ENCODE measurements around the gene BCL2.

DNA sequence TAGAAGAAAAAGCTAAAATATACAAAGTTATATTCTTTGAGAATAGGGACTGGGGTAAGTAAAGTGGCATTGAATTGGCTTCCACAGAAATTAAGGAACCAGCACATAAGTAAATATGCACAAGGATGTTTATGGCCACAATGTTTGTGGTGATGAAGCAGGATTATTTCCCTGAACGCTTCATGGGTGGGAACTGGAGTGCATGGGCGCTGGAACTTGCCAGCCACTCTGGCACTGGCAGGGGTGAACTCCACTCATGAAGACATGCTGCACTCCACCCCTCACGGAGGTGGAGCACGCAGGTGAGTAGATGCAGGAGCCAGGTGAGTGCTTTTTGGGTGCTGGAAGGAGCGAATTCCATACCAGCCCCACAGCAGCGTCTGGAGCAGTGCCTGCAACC, 94.1 kb downstream of the BCL2 start:
- TF ChIP-seq POLR2AphosphoS5 (IDR thresholded peaks at IDR 0.05; ENCODE audit: low read depth, low read length) (no peak), POLR2A (IDR thresholded peaks at IDR 0.05; ENCODE audit: low read depth, low read length) (no peak), TAF1 (IDR thresholded peaks at IDR 0.05; ENCODE audit: borderline replicate concordance, low read depth, low read length) (no peak)

Measured in GM12892 (cell line).